T-helper 1 cell treated with Interleukin-12 subunit alpha and Interleukin-12 subunit beta and Interleukin-4 antibody, amounts not matched to agents 30 ng/mL and 1 ng/mL, for 36 hours (primary cell): ENCODE measurements around the gene HOXB1. TPM values are rescaled to one million over a fixed set of nuclear protein-coding genes. Genes with fewer than 3 reads are reported as not detected.

Experiments used
- intact Hi-C: fragments of 100-400 bp; cut with micrococcal nuclease; formaldehyde crosslinking; loops from one replicate; pipeline ENCODE4 v1.15.1; 2024
- total RNA-seq: library from RNA; stranded (reverse); gene quantifications from 2 replicates; pipeline ENCODE4 v1.2.3, GENCODE V29; 2022

Gene HOXB1
- total RNA-seq, 1 donor from 2014 or later = not detected

- intact Hi-C loops = no loop called here
Observed at GRCh38 chr17:48555258-48556228, 24.7 kb upstream of the HOXB1 start.

GRCh38 chr17:48554412-48555257 is 23.8 kb upstream of the HOXB1 start:
- intact Hi-C loops = no loop called here

GRCh38 chr17:48553826-48554225 is 23.0 kb upstream of the HOXB1 start:
- intact Hi-C loops = no loop called here

- intact Hi-C loops = no loop called here
Observed at GRCh38 chr17:48553190-48553547, 22.4 kb upstream of the HOXB1 start.

- intact Hi-C loops = no loop called here
Observed at GRCh38 chr17:48552466-48553189, 21.8 kb upstream of the HOXB1 start.

GRCh38 chr17:48551596-48552465 is 21.0 kb upstream of the HOXB1 start:
- intact Hi-C loops = no loop called here

- intact Hi-C loops = no loop called here
Observed at GRCh38 chr17:48551214-48551555, 20.4 kb upstream of the HOXB1 start.

- intact Hi-C loops = no loop called here
Observed at GRCh38 chr17:48550502-48551213, 19.8 kb upstream of the HOXB1 start.

GRCh38 chr17:48549914-48550501 is 19.2 kb upstream of the HOXB1 start:
- intact Hi-C loops = no loop called here

GRCh38 chr17:48549281-48549630 is 18.4 kb upstream of the HOXB1 start:
- intact Hi-C loops = no loop called here

- intact Hi-C loops = no loop called here
Observed at GRCh38 chr17:48548523-48549280, 17.9 kb upstream of the HOXB1 start.

GRCh38 chr17:48547808-48548522 is 17.2 kb upstream of the HOXB1 start:
- intact Hi-C loops = no loop called here

GRCh38 chr17:48546924-48547807 is 16.4 kb upstream of the HOXB1 start:
- intact Hi-C loops = no loop called here

GRCh38 chr17:48546137-48546923 is 15.5 kb upstream of the HOXB1 start:
- intact Hi-C loops = no loop called here

- intact Hi-C loops = no loop called here
Observed at GRCh38 chr17:48545539-48545938, 14.7 kb upstream of the HOXB1 start.

GRCh38 chr17:48545022-48545375 is 14.2 kb upstream of the HOXB1 start, which contains the start of gene HOXB2:
HOXB2 (minus strand) TSS chr17:48545109; CDS start chr17:48544911, 198 bp downstream.
- intact Hi-C loops = no loop called here
